ENCODE measurements around the gene SKOR1. TPM values are rescaled to one million over a fixed set of nuclear protein-coding genes. Genes with fewer than 3 reads are reported as not detected.

SKOR1 gene
- total and polyA plus RNA-seq, 10 of the 15 experiments (the other 5 are each of a cell fraction or from before 2014, with no cell fraction given), result 0.04 to 0.36 (median 0.10) TPM; not detected in 4

DNA sequence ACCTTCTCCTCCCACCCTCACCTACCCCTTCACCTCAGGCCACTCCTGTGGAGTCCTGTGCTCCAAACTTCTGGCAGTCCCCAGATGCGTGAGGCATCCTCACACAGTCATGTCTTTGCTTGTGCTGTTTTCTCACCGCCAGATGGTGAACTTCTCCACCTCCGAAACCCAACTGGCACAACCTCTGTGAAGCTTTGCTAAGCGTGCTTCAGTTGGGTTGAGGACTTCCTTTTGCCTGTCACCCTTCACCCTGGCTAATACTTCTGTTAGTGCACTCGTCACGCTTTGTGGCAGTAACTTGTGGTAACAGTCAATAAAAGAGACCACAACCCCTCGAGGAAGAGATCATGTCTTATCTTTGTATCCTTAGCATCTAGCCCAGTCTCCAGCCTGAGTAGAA, 42.0 kb upstream of the SKOR1 start (continued):
- TF ChIP-seq, protein P1, sequence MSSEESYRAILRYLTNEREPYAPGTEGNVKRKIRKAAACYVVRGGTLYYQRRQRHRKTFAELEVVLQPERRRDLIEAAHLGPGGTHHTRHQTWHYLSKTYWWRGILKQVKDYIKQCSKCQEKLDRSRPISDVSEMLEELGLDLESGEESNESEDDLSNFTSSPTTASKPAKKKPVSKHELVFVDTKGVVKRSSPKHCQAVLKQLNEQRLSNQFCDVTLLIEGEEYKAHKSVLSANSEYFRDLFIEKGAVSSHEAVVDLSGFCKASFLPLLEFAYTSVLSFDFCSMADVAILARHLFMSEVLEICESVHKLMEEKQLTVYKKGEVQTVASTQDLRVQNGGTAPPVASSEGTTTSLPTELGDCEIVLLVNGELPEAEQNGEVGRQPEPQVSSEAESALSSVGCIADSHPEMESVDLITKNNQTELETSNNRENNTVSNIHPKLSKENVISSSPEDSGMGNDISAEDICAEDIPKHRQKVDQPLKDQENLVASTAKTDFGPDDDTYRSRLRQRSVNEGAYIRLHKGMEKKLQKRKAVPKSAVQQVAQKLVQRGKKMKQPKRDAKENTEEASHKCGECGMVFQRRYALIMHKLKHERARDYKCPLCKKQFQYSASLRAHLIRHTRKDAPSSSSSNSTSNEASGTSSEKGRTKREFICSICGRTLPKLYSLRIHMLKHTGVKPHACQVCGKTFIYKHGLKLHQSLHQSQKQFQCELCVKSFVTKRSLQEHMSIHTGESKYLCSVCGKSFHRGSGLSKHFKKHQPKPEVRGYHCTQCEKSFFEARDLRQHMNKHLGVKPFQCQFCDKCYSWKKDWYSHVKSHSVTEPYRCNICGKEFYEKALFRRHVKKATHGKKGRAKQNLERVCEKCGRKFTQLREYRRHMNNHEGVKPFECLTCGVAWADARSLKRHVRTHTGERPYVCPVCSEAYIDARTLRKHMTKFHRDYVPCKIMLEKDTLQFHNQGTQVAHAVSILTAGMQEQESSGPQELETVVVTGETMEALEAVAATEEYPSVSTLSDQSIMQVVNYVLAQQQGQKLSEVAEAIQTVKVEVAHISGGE (CRISPR knock-in tag; IDR thresholded peaks at IDR 0.05), result no peak
- TF ChIP-seq, protein P2, sequence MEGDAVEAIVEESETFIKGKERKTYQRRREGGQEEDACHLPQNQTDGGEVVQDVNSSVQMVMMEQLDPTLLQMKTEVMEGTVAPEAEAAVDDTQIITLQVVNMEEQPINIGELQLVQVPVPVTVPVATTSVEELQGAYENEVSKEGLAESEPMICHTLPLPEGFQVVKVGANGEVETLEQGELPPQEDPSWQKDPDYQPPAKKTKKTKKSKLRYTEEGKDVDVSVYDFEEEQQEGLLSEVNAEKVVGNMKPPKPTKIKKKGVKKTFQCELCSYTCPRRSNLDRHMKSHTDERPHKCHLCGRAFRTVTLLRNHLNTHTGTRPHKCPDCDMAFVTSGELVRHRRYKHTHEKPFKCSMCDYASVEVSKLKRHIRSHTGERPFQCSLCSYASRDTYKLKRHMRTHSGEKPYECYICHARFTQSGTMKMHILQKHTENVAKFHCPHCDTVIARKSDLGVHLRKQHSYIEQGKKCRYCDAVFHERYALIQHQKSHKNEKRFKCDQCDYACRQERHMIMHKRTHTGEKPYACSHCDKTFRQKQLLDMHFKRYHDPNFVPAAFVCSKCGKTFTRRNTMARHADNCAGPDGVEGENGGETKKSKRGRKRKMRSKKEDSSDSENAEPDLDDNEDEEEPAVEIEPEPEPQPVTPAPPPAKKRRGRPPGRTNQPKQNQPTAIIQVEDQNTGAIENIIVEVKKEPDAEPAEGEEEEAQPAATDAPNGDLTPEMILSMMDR (IDR thresholded peaks at IDR 0.05 in 2 of 3, conservative IDR thresholded peaks at IDR 0.05 in 1 of 3; ENCODE audit: control insufficient read depth in 2 of 3, extremely low read depth in 1 of 3, insufficient read depth in 1 of 3, low read depth in 3 of 3, low read length in 3 of 3), result peak; percentile 56 to 61 (median 59)
- TF ChIP-seq TCF12 (IDR thresholded peaks at IDR 0.05; ENCODE audit: low read depth, low read length) (peak; percentile 74; the same call in 1 of the 2 replicates), HDGF (IDR thresholded peaks at IDR 0.05) (peak; percentile 83; the same call in 1 of the 2 replicates), BCL11A (IDR thresholded peaks at IDR 0.05; ENCODE audit: low read depth, low read length) (0 out of 2 replicates have a peak, but pooled peaks have one; percentile 58), SPI1 (IDR thresholded peaks at IDR 0.05; ENCODE audit: borderline replicate concordance, insufficient read depth, low read depth, low read length) (peak; percentile 24; the same call in 1 of the 2 replicates)
- TF ChIP-seq, protein P3, sequence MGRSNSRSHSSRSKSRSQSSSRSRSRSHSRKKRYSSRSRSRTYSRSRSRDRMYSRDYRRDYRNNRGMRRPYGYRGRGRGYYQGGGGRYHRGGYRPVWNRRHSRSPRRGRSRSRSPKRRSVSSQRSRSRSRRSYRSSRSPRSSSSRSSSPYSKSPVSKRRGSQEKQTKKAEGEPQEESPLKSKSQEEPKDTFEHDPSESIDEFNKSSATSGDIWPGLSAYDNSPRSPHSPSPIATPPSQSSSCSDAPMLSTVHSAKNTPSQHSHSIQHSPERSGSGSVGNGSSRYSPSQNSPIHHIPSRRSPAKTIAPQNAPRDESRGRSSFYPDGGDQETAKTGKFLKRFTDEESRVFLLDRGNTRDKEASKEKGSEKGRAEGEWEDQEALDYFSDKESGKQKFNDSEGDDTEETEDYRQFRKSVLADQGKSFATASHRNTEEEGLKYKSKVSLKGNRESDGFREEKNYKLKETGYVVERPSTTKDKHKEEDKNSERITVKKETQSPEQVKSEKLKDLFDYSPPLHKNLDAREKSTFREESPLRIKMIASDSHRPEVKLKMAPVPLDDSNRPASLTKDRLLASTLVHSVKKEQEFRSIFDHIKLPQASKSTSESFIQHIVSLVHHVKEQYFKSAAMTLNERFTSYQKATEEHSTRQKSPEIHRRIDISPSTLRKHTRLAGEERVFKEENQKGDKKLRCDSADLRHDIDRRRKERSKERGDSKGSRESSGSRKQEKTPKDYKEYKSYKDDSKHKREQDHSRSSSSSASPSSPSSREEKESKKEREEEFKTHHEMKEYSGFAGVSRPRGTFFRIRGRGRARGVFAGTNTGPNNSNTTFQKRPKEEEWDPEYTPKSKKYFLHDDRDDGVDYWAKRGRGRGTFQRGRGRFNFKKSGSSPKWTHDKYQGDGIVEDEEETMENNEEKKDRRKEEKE (IDR thresholded peaks at IDR 0.05), result no peak

All from GM12878 (cell line).